SH-SY5Y (cell line): Measurements from ENCODE around the gene SPIN1.

Experiments used
- GATA2 ChIP-seq: IDR thresholded peaks from 2 replicates; pipeline ENCODE4 v1.6.1; 2011; ENCODE audit warnings: mild to moderate bottlenecking, low read depth, low read length
- GATA3 ChIP-seq: IDR thresholded peaks from 2 replicates; pipeline ENCODE4 v1.6.1; 2011; ENCODE audit warnings: low read depth, mild to moderate bottlenecking, low read length, moderate library complexity

The SPIN1 gene

DNA sequence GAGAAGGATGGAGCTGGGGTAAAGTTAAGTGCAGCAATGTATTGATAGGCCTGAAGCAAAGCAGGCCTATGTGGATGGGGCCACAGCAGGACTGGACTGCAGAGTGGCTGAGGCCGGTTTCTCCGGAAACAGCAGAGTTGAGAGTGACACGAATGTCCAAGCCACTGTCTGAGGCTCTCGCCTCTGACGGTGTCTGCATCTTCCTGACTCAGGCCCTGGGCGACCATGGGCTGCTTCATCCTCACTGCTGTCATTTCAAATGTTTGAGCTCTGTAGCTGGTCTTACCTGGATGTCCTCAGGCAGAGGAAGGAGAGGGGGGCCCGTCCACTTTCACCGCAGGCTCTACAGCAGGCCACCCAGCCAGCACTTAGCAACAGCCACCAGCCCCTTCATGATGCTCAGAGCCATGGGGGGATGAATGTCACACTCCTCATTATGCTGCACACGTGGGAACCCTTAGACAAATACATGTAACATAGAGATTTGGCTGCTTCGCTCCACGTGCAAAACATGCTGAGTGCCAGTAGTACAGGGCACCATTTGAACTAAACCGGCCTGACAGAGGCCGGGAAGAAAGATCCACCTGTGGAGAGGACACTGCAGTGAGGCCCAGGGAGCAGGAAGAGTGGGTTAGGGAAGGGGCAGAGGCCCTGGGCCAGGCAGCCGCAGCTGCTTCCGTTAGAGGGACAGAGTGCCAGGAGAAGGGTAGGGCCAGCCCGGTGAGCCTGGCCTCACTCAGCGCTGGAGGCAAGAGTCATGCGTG lies 115.0 kb downstream of the SPIN1 start:
- TF ChIP-seq GATA2 (no peak), GATA3 (no peak)

DNA sequence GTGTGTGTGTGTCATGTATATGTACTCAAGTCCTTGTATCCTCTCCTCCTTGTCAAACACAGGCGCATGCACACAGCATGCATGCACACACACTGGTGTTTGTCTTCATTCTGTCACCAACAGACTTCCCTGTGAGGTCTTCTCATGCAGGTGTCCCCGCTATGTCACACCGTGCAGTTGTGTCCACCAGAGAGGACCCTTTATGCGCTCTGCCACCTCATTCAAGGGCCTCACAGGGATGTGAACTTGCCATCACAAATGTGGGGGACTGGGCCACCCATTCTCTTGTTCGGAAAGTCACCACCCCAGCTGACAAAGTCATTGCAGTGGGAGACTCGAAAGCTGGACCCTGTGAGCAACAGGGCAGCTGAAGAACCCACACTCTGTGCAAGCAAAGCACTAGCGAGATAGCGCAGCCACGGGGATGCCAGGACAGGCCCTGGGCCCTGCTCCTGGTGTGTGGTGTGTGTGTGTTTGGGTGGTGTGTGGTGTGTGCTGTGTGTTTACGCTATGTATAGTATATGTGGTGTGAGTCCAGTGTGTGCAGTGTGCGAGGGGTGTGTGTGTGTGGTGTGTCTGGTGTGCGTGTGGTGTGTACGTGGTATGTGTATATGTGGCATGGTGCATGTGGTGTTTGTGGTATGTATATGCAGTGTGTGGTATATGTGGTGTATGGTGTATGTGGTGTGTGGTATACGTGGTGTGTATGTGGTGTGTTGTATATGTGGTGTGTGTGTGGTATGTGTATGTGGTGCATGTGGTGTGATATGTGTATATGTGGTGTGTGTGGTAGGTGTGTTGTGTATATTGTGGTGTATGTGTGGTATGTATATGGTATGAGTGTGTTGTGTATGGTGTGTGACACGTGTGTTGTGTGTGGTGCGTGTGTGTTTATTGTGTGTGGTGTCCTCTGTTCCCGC lies 115.9 kb downstream of the SPIN1 start:
- no peak for TF ChIP-seq GATA2

DNA sequence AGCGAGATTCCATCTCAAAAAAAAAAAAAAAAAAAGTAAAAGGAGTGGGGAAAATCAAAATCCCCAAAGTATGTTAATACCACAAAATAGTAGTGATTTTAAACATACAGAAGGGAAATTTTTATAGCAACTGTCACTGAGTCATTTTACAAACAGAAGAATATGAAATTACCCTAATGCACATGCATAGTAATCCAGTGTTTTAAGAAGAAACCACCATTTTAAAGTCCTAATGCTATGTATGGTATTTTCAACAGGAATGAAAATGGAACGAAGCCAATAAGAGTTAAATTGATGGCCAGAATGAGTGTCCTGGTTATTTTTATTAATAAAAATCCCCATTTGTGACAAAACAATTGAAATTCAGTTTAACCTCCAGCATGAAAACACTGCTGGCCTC lies 120.1 kb downstream of the SPIN1 start:
- TF ChIP-seq GATA3 (no peak), GATA2 (no peak)

DNA sequence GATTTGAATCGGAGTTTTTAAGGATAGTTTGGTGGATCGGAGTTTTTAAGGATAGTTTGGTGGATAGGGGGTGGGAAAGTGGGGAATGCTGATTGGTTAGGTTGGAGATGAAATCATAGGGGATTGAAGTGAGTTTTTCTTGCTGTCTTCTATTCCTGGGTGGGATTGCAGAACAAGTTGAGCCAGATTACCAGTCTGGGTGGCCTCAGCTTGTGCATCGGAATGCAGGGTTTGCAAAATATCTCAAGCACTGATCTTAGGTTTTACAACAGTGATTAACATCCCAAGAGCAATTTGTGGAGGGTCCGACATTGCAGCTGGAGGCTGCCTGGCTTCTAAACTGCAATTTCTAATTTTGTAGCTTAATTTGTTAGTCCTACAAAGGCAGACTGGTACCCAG lies 123.7 kb downstream of the SPIN1 start:
- TF ChIP-seq GATA2 (no peak), GATA3 (no peak)

DNA sequence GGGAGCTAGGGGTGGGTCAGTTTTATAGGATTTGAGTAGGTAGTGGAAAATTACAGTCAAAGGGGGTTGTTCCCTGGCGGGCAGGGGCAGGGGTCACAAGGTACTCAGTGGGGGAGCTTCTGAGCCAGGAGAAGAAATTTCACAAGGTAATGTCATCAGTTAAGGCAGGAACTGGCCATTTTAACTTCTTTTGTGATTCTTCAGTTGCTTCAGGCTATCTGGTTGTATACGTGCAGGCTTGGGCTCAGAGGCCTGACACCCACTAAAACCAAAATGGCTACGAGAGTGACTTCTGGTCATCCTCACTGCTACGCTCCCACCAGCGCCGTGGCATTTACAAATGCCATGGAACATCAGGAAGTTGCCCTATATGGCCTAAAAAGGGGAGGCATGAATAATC lies 126.0 kb downstream of the SPIN1 start:
- no peak for TF ChIP-seq GATA3

DNA sequence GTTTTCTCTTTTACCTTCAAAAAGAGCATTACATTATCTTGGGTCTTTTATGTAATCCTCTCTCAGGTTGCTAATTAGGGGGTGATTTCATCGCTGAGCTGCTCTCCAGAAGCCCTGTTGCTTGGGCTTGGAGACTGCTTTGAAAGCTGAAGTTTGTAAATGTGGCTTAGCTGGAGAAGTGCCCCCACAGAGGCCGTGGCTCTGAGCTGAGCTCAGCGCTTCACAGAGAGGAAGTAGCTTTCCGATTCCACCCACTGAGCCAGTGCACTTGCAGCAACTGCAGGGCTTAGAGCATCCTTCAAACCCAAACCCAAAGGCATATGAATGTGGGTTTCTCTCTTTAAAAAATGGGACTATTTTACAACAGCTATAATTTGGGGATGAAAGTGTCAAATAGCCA lies 133.1 kb downstream of the SPIN1 start:
- TF ChIP-seq GATA2 (no peak), GATA3 (no peak)

DNA sequence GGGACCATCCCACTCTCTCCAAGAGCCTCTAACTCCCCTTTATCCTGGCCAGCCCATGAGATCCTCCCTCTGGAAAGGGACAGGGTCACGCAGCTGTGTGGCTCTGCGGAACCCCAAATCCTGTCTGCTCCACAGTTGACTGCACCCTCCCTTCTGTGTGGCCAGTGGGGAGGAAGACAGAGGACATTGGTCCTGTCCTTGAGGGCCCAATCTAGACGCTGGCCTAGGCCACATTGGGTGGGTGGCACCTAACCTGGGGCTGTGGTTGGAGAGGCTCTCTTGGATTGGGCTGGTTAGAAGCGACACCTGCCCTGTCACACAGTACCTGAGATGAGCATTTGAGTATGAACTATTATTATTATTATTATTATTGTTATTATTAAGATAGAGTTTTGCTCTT lies 134.1 kb downstream of the SPIN1 start:
- TF ChIP-seq GATA3, result no peak
- no peak for TF ChIP-seq GATA2

DNA sequence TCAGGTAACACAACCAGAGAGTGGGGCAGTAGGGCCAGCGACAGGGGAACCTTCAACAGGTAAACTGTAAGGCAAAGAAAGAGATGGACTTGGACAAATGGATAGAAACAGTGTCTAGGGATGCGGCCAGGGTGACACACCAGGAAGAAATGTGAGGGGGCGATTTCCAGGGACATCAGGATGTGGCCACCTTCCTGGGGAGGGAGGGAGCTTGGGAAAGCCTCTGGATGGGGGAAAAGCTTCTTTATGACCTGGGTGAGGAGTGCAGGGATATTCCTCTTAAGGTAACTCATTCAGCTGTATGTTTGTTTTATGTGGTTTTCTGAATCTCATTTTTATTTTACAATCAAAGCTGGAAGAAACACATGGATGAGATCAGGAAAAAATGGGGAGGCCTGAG lies 134.8 kb downstream of the SPIN1 start:
- no peak for TF ChIP-seq GATA3
- TF ChIP-seq GATA2, result no peak

DNA sequence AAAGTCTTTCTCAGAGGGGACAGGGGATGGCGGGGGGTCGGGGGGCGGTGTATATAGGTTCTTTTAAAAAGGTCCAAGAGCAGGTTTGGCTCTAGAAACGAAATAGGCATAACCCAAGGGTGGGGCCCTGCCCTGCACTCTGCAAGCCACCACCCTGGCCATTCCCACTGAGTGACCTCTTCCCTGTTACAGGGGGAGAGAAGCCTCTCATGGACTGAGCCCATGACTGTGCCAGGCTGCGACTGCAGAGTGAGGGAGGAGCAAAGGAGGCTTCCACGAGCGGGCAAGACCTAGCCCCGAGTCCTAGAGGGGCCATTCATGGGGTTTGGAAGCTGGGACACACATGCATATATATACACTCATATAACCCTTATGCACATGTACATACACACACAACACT lies 136.7 kb downstream of the SPIN1 start:
- TF ChIP-seq GATA2 (no peak), GATA3 (no peak)

DNA sequence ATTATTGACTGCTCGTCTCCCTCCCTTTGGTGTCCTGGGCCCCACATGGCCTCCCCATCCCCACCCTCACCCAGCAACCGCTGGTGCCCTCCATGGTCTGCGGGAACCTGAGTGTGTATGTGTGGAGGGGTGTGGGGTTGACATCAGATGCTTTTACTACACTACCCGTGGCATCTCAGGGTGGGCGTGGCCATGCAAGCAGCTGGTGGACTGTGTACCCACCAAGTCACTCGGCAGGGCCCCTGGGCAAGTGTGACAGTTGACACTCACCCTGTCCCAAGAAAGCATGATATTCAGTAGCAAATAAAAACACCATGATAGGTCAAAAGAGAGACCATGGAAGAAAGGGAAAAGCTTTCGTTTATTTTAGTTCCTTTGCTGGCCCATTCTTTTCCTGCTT lies 139.4 kb downstream of the SPIN1 start:
- TF ChIP-seq GATA3 (no peak), GATA2 (no peak)
